Ishikawa (cell line): Measurements from ENCODE around the gene DOCK3.

Experiments
- CEBPB ChIP-seq: IDR thresholded peaks from 2 replicates; pipeline ENCODE4 v1.6.1; 2012
- EP300 ChIP-seq: IDR thresholded peaks from 2 replicates; pipeline ENCODE4 v1.6.1; 2012; ENCODE audit warnings: borderline replicate concordance
- TAF1 ChIP-seq: IDR thresholded peaks from 2 replicates; pipeline ENCODE4 v1.6.1; 2012; ENCODE audit warnings: low read depth, mild to moderate bottlenecking
- YY1 ChIP-seq: IDR thresholded peaks from 2 replicates; pipeline ENCODE4 v1.6.1; 2012; ENCODE audit warnings: low read depth
- TF ChIP-seq, protein P1 (sequence below): IDR thresholded peaks from 2 replicates; pipeline ENCODE4 v1.6.1; 2012; ENCODE audit warnings: low read depth, mild to moderate bottlenecking

DNA sequence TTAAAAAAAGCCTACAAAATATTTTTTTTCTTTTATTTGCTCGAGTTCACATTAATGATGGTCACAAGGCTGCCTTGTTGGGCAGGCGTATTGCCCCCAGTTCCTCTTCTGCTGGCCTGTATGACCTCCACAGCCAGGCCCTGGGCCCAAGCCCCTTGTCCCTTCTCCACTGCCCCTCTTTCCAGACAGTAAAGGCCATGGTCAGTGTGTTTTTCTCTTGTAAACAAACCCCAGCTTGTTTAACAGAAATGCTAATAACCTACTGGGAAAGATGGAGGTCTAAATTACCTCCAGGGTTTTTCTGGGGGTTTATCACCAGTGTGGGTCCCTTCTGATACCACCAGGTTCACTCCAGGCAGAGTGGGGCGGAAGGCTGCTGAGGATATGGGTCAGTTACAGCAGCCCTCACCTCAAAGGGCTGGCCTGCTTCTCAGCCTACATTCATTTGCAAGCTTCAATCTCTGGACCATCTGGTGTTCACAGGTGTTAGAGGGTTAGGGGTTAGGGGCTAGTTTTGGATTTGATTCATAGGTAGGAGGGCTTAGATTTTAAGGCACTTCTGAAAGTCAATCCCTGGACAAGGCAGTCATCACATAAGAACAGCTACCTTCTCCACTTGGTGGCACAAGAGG is 708.3 kb downstream of the DOCK3 start:
- no peak for TF ChIP-seq YY1
- no peak for TF ChIP-seq CEBPB
- no peak for TF ChIP-seq TAF1
- no peak for TF ChIP-seq EP300
- TF ChIP-seq, protein P1, sequence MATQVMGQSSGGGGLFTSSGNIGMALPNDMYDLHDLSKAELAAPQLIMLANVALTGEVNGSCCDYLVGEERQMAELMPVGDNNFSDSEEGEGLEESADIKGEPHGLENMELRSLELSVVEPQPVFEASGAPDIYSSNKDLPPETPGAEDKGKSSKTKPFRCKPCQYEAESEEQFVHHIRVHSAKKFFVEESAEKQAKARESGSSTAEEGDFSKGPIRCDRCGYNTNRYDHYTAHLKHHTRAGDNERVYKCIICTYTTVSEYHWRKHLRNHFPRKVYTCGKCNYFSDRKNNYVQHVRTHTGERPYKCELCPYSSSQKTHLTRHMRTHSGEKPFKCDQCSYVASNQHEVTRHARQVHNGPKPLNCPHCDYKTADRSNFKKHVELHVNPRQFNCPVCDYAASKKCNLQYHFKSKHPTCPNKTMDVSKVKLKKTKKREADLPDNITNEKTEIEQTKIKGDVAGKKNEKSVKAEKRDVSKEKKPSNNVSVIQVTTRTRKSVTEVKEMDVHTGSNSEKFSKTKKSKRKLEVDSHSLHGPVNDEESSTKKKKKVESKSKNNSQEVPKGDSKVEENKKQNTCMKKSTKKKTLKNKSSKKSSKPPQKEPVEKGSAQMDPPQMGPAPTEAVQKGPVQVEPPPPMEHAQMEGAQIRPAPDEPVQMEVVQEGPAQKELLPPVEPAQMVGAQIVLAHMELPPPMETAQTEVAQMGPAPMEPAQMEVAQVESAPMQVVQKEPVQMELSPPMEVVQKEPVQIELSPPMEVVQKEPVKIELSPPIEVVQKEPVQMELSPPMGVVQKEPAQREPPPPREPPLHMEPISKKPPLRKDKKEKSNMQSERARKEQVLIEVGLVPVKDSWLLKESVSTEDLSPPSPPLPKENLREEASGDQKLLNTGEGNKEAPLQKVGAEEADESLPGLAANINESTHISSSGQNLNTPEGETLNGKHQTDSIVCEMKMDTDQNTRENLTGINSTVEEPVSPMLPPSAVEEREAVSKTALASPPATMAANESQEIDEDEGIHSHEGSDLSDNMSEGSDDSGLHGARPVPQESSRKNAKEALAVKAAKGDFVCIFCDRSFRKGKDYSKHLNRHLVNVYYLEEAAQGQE, result no peak
